HepG2 (cell line): ENCODE results near the gene ALPK3. TPM values are rescaled to one million over a fixed set of nuclear protein-coding genes. Genes with fewer than 3 reads are reported as not detected.
A peak's percentile ranks its signal among the peaks of the same experiment; 100 is the strongest.

ENCODE experiments used
- ATAC-seq: fragments of 200-7000 bp; cut with Tn5 transposase; 3 replicates; pipeline ENCODE4 v1.9.1; 2020; ENCODE audit warnings: mild to moderate bottlenecking, moderate library complexity
- BruUV-seq: library from RNA; stranded (reverse); fragments of 400-500 nt; replicated peaks from 2 replicates; lab custom pipeline; 2021; lab: Mats Ljungman, UMichigan
- CTCF ChIA-PET: fragments of 300-600 bp; formaldehyde crosslinking; extraction: SDS; loops from one replicate; lab custom pipeline; 2021; ENCODE audit warnings: low total read pairs, inconsistent platforms, low intra/inter-chr PET ratio; lab: Yijun Ruan, JAX
- POLR2A ChIA-PET: fragments of 350-600 bp; sonication (Branson Sonifier 250); formaldehyde crosslinking; loops from one replicate; lab custom pipeline; 2020; ENCODE audit warnings: antibody characterized with exemption, inconsistent platforms; lab: Yijun Ruan, JAX
- DNase-seq: peaks from one replicate; pipeline ENCODE4 v3.0.0-alpha.2; 2015; ENCODE audit warnings: low spot score
- FAIRE-seq: peaks from 3 replicates; lab custom pipeline; 2011; peaks lifted over from hg19 to GRCh38; lab: Jason Lieb, UNC
- H2AFZ ChIP-seq: one replicate; pipeline ENCODE4 v1.6.1; 2011; ENCODE audit warnings: low read length, inconsistent platforms
- H3K27ac ChIP-seq: fragments of 300-600 bp; 3 replicates; pipeline ENCODE4 v1.8.0; 2011; ENCODE audit warnings: mixed run types, mild to moderate bottlenecking, mixed read lengths, low read length, inconsistent platforms; ENCODE audit not compliant: insufficient read depth; ENCODE audit errors: extremely low read length
- H3K27me3 ChIP-seq, 2 experiments: fragments of 200-600 bp in 1 of 2; 2 replicates in 1 of 2; 3 replicates in 1 of 2; pipeline versions ENCODE4 v1.6.0 to v1.8.0; 2011; ENCODE audit warnings: low read length in 2 of 2, mild to moderate bottlenecking in 2 of 2, moderate library complexity in 2 of 2, inconsistent platforms in 1 of 2; ENCODE audit not compliant: insufficient read depth in 2 of 2, control insufficient read depth in 1 of 2
- H3K36me3 ChIP-seq, 2 experiments: fragments of 200-600 bp in 1 of 2; replicated peaks in 1 of 2; 2 replicates in 1 of 2; 3 replicates in 1 of 2; pipeline versions ENCODE4 v1.5.1 to v1.8.0; 2011; ENCODE audit warnings: low read length in 2 of 2, inconsistent platforms in 1 of 2; ENCODE audit not compliant: insufficient read depth in 2 of 2, control insufficient read depth in 1 of 2
- H3K4me1 ChIP-seq: 2 replicates; pipeline ENCODE4 v1.5.1; 2012; ENCODE audit warnings: low read length, inconsistent platforms; ENCODE audit not compliant: insufficient read depth
- H3K4me2 ChIP-seq: 2 replicates; pipeline ENCODE4 v1.6.0; 2011; ENCODE audit warnings: low read depth, low read length, inconsistent platforms
- H3K4me3 ChIP-seq, 3 experiments: fragments of 200-600 bp in 1 of 3; sonication (generic), shearing (Covaris generic) in 1 of 3; replicated peaks in 1 of 3; 2 replicates each; pipeline ENCODE4 v1.5.1; 2011 to 2016; ENCODE audit warnings: low read length in 3 of 3, inconsistent platforms in 2 of 3, low read depth in 2 of 3, mild to moderate bottlenecking in 2 of 3, control low read depth in 1 of 3, mixed read lengths in 1 of 3; ENCODE audit not compliant: insufficient read depth in 1 of 3
- H3K79me2 ChIP-seq: one replicate; pipeline ENCODE4 v1.6.1; 2011; ENCODE audit warnings: low read length, inconsistent platforms; ENCODE audit not compliant: insufficient read depth
- H3K9ac ChIP-seq: 2 replicates; pipeline ENCODE4 v1.6.0; 2011; ENCODE audit warnings: mild to moderate bottlenecking, low read depth, low read length, inconsistent platforms; ENCODE audit not compliant: insufficient read depth
- H3K9me3 ChIP-seq: 2 replicates; pipeline ENCODE4 v1.5.1; 2012; ENCODE audit warnings: mild to moderate bottlenecking, low read length
- H4K20me1 ChIP-seq: 2 replicates; pipeline ENCODE4 v1.6.0; 2011; ENCODE audit warnings: inconsistent platforms, mild to moderate bottlenecking, low read length, moderate library complexity; ENCODE audit not compliant: insufficient read depth
- AKNA ChIP-seq: sonication (generic); formaldehyde crosslinking; IDR thresholded peaks from 2 replicates; pipeline ENCODE4 v1.4.0; 2020; ENCODE audit warnings: missing genetic modification reagents, borderline replicate concordance
- ARID2 ChIP-seq: sonication (generic); formaldehyde crosslinking; IDR thresholded peaks from 2 replicates; pipeline ENCODE4 v1.8.1; 2022; ENCODE audit warnings: mild to moderate bottlenecking, missing genetic modification reagents, borderline replicate concordance
- ATAD3A ChIP-seq: sonication (generic); formaldehyde crosslinking; IDR thresholded peaks from 2 replicates; pipeline ENCODE4 v1.4.0; 2020; ENCODE audit warnings: missing genetic modification reagents
- ESRRA ChIP-seq: sonication (generic); formaldehyde crosslinking; IDR thresholded peaks from 2 replicates; pipeline ENCODE4 v1.5.1; 2020; ENCODE audit warnings: mild to moderate bottlenecking, low read depth, missing genetic modification reagents
- GABPA ChIP-seq, 2 experiments: IDR thresholded peaks; 2 replicates each; pipeline ENCODE4 v1.6.1; 2011 to 2016; ENCODE audit warnings: low read depth in 2 of 2, low read length in 1 of 2, missing biosample characterization in 1 of 2, missing genetic modification characterization in 1 of 2
- HOXA3 ChIP-seq: sonication (generic); formaldehyde crosslinking; IDR thresholded peaks from 2 replicates; pipeline ENCODE4 v1.5.0; 2020; ENCODE audit warnings: missing genetic modification reagents
- IRX3 ChIP-seq: sonication (generic); formaldehyde crosslinking; IDR thresholded peaks from 2 replicates; pipeline ENCODE4 v1.8.1; 2023; ENCODE audit warnings: mild to moderate bottlenecking, low read depth, missing genetic modification reagents, borderline replicate concordance
- SP4 ChIP-seq: sonication (generic); formaldehyde crosslinking; IDR thresholded peaks from 2 replicates; pipeline ENCODE4 v1.8.1; 2023; ENCODE audit warnings: mild to moderate bottlenecking, missing genetic modification reagents
- TFDP2 ChIP-seq: sonication (generic); formaldehyde crosslinking; IDR thresholded peaks from 2 replicates; pipeline ENCODE4 v1.4.0; 2020; ENCODE audit warnings: missing genetic modification reagents
- ZBTB42 ChIP-seq: sonication (generic); formaldehyde crosslinking; IDR thresholded peaks from 2 replicates; pipeline ENCODE4 v1.5.0; 2020; ENCODE audit warnings: mild to moderate bottlenecking, missing genetic modification reagents
- ZNF513 ChIP-seq: sonication (generic); formaldehyde crosslinking; conservative IDR thresholded peaks from 2 replicates; pipeline ENCODE4 v1.5.0; 2020; ENCODE audit warnings: missing genetic modification reagents
- ZNF704 ChIP-seq: sonication (generic); formaldehyde crosslinking; IDR thresholded peaks from 2 replicates; pipeline ENCODE4 v1.8.1; 2023; ENCODE audit warnings: mild to moderate bottlenecking, inconsistent platforms, moderate library complexity, missing genetic modification reagents, borderline replicate concordance
- ZNF800 ChIP-seq: sonication (generic); formaldehyde crosslinking; IDR thresholded peaks from 2 replicates; pipeline ENCODE4 v1.4.0; 2020; ENCODE audit warnings: missing genetic modification reagents
- WGBS: methylation state at CpG from one replicate; pipeline ENCODE4 v1.1.6; 2017; ENCODE audit warnings: low lambda C conversion rate; 5-methylcytosine and 5-hydroxymethylcytosine counted together
- in situ Hi-C: cut with HindIII; loops from 2 replicates; pipeline ENCODE4 v1.10.0; 2017; ENCODE audit warnings: low pct_unique_long_range_greater_than_20kb; ENCODE audit not compliant: extremely low pct_ligation_motif_present
- intact Hi-C: fragments of 100-400 bp; cut with micrococcal nuclease; formaldehyde crosslinking; loops from one replicate; pipeline ENCODE4 v1.10.0; 2022; ENCODE audit not compliant: unreplicated experiment
- polyA plus RNA-seq, 8 experiments: library from polyadenylated mRNA; depleted of rRNA in 3 of 8; stranded (reverse) in 7 of 8; unstranded in 1 of 8; fragments of >200 nt; fragmentation: Illumina TruSeq in 4 of 8; extraction: Trizol in 4 of 8; gene quantifications; 2 replicates each; pipeline versions ENCODE4 v1.2.1 to v1.2.3, GENCODE V29; 2011 to 2016; ENCODE audit warnings: low read depth in 4 of 8, missing spikeins in 1 of 8, mixed read lengths in 1 of 8; ENCODE audit not compliant: insufficient read depth in 1 of 8
- total RNA-seq, 5 experiments: library from RNA; depleted of rRNA; stranded (reverse); fragments of >200 nt; fragmentation: Illumina TruSeq; extraction: Trizol; gene quantifications; 2 replicates each; pipeline ENCODE4 v1.2.3, GENCODE V29; 2016; ENCODE audit warnings: low read depth in 1 of 5

ALPK3 gene
- total and polyA plus RNA-seq, 2 of the 13 experiments (the other 11 are each of a cell fraction or from before 2014, with no cell fraction given): 0.04 to 0.42 TPM

GRCh38 chr15:84908564-84908963 is 91.4 kb downstream of the ALPK3 start:
- peaks cover 70% of the 10 kb centered on the region for H3K4me1 ChIP-seq
- peak overlapping the region; percentile 67 for H3K27ac ChIP-seq
- ChIA-PET CTCF (no interaction called here), POLR2A (interaction anchor here (0.7 to 0.9 kb wide), 2 partner anchors 9 to 24 kb away, joined by 3 to 7 read pairs; partner anchors contain the start of gene SLC28A1)
- intact Hi-C loops (no loop called here), in situ Hi-C loops (no loop called here)
- peak overlapping the region; percentile 82 for H3K4me2 ChIP-seq
- BruUV-seq: no TSS peak
- H4K20me1 ChIP-seq: no peaks in the 10 kb centered on the region
- peak overlapping the region; percentile 35; the same call in 1 of the 2 replicates for H3K9ac ChIP-seq
- WGBS: 3% methylated on average over 12 of the region's 13 CpGs
- H3K27me3 ChIP-seq: no peaks in the 10 kb centered on the region
- no peaks in the 10 kb centered on the region for H3K36me3 ChIP-seq
- peak overlapping the region; percentile 52 to 68 (median 54); a peak in 5 of 6 replicates for H3K4me3 ChIP-seq
- peak; percentile 22 for ATAC-seq
- no peaks in the 10 kb centered on the region for H3K79me2 ChIP-seq
- FAIRE-seq: no peak
- peak; percentile 21 for DNase-seq
- H3K9me3 ChIP-seq: no peaks in the 10 kb centered on the region
- H2AFZ ChIP-seq: peak overlapping the region; percentile 73
- TF ChIP-seq ZBTB42 (no peak), TFDP2 (CRISPR knock-in tag) (no peak), GABPA (IDR thresholded peaks at IDR 0.05; ENCODE audit: low read depth, low read length) (no peak), GABPA (CRISPR knock-in tag; IDR thresholded peaks at IDR 0.05; ENCODE audit: low read depth) (no peak), ATAD3A (CRISPR knock-in tag) (no peak), IRX3 (CRISPR knock-in tag) (no peak), ZNF800 (no peak), AKNA (CRISPR knock-in tag) (no peak), ARID2 (CRISPR knock-in tag) (no peak), ESRRA (CRISPR knock-in tag) (no peak), ZNF704 (CRISPR knock-in tag) (no peak), HOXA3 (CRISPR knock-in tag) (peak; percentile 25; the same call in 1 of the 2 replicates), ZNF513 (CRISPR knock-in tag) (no peak), SP4 (CRISPR knock-in tag) (no peak)
